NOMO-1 (cell line): Measurements from ENCODE around the gene LXN.
"Not testable (repeated sequence)": the region's sequence is repeated elsewhere in the genome, so short reads cannot be mapped to it uniquely, and the experiment has no call there.

Experiments
- DNase-seq, 2 experiments: peaks; one replicate each; lab custom pipeline; 2025; ENCODE audit not compliant: unreplicated experiment in 2 of 2; lab: John Stamatoyannopoulos, UW

Gene LXN, protein sequence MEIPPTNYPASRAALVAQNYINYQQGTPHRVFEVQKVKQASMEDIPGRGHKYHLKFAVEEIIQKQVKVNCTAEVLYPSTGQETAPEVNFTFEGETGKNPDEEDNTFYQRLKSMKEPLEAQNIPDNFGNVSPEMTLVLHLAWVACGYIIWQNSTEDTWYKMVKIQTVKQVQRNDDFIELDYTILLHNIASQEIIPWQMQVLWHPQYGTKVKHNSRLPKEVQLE

DNA sequence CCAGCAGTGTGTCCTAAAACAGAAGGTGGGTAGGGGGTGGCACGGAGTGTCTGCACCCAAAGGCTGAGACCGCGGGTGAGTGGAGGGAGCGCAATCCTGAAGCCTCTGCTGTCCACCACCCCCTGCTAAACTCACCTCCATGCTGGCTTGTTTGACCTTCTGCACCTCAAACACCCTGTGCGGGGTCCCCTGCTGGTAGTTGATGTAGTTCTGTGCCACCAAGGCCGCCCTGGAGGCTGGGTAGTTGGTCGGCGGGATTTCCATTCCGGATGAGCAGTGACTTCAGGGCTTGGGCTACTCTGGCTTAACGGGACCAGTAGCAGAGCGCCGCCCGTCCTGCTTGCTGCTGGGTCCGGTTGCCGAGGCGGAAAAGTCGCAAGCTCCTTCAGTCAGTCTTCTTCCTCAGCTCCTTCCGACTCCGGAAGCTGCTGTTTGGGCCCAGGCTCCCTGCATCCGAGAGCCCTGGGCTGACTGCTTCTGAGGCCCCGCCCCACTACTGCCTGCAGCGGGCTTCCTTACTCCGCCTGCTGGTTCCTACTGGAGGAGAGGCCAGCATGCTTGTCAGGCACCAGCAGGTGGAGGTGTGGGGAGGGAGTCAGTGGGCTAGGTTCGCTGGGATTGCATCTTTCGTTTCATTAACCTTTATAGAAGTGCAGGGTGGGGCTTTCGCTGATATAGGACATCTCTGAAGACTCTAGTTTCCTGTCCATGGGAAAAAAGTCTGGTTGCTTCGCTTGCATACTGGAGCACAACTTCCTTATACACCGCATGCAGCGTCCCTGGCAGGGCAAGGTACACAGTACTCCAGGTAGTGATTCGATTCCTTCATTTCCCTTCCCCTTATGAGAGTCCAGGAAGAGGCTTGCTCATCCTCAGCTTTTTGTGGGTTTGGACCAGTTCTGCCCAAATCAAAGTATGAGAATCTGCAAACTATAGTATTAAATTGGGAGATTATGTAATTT is at the start of gene LXN:
LXN (minus strand) TSS at position 434 of the 962 bp plus-strand sequence; CDS start at position 264, 170 bp downstream.
- no peak for DNase-seq

- DNase-seq = no peak
Observed at GRCh38 chr3:158722108-158722507, 49.7 kb upstream of the LXN start.

GRCh38 chr3:158718490-158719170 is 46.2 kb upstream of the LXN start:
- no peak for DNase-seq

DNA sequence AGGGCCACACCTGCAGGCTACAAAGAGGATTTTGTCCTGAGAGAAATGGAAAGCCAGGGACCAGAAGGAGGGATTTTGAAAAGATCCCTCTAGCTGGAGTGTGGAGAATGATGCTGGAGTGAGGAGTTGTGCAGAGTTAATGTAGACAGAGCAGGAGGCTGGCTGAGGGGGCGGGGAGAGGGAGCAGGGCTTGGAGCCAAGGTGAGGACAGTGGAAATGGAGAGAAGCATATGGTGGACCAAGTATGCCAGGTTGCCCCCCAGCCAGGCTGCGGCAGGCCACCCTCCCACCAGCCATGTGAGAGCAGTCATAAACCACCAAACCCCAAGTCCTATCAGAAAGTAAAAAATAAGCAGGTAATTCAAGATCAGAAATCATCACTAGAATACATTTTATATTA is 45.1 kb upstream of the LXN start:
- DNase-seq = no peak

GRCh38 chr3:158713094-158713499 is 40.6 kb upstream of the LXN start:
- DNase-seq = no peak

GRCh38 chr3:158712443-158712842 is 40.0 kb upstream of the LXN start:
- DNase-seq = no peak

- DNase-seq = no peak
Observed at GRCh38 chr3:158711886-158712285, 39.4 kb upstream of the LXN start.

DNA sequence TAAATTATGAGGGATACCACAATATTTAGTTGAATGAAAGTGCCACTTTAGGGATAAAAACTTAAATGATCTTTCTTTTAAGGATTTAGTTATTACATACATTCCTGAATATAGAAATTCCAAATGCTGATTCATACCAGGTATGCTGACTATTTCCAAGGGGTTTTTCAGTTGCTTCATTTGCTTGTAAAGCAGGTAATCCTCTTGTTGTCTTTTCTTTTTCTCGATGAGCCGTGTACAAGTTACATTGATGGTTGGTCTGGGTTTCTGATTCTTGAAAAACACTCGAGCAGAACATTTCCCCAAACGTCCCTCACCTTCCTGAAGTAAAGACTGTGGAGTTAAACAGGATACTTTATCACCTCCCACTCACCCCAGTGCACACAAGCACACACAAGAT is 38.2 kb upstream of the LXN start:
- DNase-seq = no peak

DNA sequence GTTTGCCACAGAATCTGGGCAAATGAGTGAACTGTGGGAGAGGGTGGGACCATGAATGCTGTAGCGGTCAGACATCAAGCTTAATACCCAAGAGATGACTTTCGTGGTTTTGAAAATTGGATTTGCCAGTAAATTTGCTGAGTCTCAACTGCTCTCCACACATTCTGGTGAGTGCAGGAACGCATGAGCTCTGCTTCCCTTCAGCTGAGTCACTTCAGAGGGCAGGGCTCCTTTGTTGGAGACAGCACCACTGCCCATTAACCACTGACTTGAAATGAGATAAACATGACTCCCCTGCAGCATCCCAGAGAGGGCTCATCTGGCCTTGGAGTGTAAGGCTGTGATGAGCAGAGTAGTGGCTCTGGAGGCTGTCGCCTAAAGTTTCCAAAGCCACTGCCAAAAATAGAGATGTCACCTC is 37.2 kb upstream of the LXN start:
- DNase-seq = no peak

- no peak for DNase-seq
Observed at GRCh38 chr3:158703566-158703965, 31.1 kb upstream of the LXN start.

- no peak for DNase-seq
Observed at GRCh38 chr3:158702815-158703481, 30.5 kb upstream of the LXN start.

DNA sequence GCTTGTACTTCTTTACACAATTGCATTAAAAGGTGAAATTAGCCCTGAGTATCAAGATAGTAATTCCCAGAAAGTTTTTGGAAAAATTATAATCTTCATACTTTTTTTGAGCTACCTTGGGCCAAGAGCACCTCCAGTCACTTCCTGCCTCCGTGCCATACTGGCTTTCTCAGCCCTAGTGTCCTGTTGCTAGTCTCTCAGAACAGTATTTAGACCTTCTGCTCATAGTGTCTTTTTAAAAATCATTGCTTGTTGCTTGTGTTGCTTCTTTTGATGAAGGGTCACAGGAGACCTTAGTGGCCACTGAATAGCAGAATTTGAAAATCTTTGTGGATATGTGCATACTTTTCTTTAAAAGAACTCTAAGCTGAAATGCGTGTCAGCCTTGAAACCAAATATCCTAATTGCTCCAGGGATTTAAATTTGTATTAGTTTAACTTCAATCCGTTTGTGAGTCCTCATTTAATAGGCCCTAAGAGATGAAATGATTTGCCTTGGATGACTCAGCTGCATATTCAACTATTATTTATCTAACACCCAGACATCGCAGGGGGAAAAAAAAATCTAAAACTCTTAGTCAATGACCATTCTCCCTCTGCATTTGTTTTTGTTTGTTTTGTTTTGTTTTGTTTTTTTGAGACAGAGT is 29.1 kb upstream of the LXN start:
- DNase-seq = no peak

GRCh38 chr3:158700559-158700958 is 28.1 kb upstream of the LXN start:
- DNase-seq = no peak

DNA sequence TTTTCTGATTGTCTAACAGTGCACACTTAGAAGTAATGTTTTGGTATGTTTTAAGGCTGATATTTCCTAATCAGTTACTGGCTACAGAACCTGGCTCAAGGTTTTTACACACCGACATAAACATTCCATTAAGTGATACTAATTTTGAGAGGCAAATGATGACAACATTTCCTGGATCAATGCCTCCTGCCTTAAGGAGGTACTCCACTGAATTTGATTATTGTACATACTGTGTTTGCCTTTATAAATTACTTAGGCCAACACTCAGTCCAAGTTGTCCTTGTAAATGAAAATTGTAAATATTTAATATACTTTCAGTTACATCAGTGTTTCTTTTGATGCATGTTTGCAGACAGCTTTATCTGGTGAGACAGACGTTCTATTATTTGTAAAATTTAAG is 24.2 kb upstream of the LXN start:
- DNase-seq = no peak

DNA sequence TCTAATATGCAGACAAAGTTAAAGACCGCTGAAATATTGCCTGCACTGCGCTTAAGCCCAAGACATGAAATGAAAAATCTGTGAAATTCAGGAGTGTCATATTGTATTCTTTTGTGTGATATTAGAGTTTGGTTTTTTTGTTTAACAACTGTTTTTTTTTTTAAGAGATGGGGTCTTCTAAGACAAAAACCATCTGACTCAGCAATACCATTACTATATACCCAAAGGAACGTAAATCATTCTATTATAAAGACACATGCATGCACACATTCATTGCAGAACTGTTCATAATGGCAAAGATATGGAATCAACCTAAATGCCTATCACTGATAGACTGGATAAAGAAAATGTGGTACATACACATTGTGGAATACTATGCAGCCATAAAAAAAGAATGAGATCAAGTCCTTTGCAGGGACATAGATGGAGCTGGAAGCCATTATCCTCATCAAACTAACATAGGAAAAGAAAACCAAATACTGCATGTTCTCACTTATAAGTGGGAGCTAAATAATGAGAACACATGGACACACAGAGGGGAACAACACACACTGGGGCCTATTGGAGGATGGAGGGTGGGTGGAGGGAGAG is 21.5 kb upstream of the LXN start:
- not testable (repeated sequence) for DNase-seq

- DNase-seq = no peak
Observed at GRCh38 chr3:158685159-158685558, 12.7 kb upstream of the LXN start.

GRCh38 chr3:158683230-158683962 is 10.9 kb upstream of the LXN start:
- DNase-seq = no peak

DNA sequence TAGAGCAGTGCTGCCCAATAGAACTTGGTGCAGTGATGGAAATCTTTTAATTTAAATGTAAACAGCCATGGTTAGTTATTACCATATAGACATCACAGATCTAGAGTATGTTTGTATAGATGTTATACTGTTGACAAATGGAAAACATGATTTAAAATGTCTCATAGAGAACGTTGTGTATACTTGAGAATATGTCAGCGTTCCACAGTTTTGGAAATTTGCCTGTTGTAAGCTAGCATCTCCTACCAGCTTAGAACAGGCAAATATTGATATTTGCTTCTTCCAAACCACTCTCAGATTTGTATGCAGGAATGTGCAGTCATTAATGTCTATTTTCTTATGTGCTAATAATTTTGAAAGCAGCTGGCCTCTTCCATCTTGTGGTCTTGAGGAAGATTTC is 8.4 kb upstream of the LXN start:
- no peak for DNase-seq

GRCh38 chr3:158679547-158680000 is 7.1 kb upstream of the LXN start:
- DNase-seq = no peak
